ENCODE measurements around the gene PPFIBP2.
"Not testable (repeated sequence)": the region's sequence is repeated elsewhere in the genome, so short reads cannot be mapped to it uniquely, and the experiment has no call there.

The PPFIBP2 gene

DNA sequence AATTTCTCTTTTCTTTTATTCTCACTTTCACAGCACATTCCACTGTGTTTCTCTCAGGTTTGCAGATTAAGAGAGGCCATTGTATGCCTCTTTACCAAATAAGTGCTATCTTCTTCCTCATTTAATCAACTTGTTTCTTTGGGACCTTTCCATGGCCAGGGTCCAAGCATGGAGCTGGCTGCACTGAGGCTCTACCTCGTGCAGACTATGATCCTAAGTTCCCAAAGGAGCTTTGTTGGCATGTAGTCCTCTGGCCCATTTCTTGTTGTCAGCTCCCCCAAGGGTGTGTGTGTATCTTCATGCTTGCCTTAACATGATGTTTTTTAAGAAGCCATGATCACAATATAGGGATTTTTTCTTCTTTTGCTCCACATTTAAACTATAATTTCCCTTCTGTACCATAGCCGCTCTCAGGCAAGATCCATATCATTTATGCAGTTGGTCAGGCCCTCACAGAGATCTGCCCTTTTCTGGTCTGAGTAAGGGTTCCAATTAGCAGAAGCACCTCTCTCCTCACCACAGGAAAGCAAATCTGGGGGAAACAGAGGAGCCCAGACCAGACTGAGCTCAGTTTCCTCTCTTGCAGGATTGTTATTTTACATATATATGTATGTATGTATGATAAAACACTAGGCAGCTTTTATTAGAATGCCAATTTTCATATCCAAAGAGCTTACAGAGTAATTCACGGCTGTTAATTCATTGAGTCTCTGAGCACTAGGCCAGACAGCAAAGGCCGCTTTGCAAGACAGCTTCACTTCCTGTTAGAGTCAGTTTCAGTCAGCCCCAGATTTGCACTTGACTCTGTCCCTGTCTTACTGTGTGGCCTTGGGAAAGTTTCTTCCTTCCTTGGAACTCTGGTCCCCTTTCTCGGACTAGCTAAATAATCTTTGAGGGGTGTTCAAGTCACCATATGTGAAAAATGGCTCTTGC, 125.2 kb downstream of the PPFIBP2 start:
- FAIRE-seq, result no peak

DNA sequence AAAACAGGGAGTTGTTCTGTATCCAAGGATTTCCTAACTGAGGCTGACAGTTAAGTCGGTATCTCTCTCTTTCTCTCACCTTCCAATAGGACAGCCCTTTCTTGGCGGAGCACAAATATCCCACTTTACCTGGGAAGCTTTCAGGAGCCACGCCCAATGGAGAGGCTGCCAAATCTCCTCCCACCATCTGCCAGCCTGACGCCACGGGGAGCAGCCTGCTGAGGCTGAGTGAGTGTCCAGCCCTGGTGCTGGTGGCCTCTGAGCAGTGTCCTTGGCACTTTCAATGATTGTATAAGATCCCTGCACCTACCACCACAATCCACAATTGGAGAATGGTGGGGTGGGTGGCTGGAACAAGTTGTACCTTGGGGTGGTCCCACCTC, 125.8 kb downstream of the PPFIBP2 start:
- no peak for FAIRE-seq

DNA sequence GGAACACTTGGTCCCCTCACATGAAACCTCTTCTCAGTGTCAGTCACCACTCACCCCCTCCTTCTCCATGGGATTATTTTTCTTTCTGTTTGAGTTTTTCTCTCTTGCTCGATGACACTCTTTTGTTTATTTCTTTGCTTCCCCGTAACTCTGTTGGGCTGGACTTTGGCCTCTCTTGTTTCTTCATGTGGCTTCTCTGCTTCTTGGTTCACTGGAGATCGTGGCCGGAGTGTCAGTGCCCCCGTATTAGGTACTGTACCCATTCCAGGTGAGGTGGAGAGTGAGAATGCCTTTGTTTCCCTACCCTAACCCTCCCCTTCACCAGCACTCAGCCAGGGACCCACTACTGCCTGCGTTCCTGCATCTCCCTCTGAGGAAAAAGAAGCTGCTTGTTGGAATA, 127.0 kb downstream of the PPFIBP2 start:
- no peak for FAIRE-seq

DNA sequence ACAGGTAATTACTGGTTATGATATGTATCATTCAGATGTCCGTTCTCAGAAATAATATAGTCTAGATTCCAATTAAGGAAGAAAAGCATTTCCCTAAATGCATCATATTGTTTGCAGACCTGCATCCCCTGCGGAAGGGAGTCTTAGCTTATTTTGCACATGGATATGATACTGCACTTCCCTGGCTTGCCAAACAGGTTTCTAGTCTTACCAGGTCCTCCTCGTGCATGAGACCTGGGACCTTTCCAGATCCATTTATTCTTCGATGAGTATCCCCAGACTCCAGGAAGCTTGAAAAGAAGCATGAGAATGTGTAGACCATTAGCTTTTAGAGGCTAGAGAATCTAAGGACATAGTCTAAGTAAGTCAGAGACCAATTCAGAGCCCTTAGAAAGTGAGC, 128.9 kb downstream of the PPFIBP2 start:
- no peak for FAIRE-seq

DNA sequence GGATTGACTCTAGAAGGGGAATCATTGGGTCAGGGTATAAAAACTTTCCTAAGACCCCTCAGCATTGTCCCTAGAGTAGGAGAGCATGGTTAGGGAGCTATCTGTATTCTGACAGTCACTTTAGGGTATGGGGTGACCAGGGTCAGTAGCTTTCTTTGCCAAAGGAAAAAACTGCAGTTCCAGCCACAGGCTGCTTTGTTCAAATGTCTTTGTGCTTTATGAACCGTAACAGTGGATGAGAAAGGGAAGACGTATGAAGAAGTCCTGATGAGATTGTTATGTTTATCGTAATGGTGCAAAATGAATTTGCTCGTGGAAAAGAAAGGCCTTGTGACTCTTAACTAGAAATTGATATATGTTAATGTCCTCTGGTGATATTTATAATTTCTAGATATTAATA, 129.5 kb downstream of the PPFIBP2 start:
- no peak for FAIRE-seq

DNA sequence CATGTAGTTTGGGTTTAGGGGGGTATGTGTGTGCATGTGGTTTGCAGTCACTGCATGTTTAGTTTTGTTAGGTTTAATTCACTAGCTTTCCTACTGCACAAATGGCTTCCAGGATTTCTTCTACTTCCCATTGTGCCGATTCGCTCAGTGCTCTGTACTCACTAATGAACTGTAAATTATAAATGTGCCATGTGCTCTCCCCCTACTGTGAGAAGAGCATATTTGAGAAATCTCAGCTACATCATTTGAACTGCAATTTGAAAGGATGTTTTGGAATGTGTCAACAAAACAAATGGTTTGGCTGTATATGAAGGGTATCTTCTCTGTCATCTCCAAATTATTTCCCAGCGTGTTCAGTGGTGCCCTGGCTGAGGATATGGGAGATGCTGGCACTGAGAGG, 131.4 kb downstream of the PPFIBP2 start:
- FAIRE-seq, result no peak

DNA sequence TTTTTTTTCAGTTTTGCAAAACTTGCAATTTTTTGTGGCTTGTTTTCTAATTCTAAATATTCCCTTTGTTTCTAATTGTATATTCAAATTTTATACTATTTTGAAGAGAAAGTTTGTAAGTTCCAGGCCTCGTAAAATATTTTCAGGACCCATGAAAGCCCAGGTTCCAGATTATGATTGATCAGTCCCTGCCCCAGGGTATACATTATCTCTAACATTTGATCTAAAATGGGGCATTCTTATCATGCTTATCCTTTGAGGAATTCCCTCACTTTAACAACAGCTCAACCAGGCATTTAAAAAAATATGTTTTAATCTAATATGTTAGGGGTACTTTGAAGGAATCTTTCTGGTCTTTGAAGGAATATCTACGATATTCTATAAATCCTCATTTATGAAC, 133.1 kb downstream of the PPFIBP2 start:
- FAIRE-seq, result no peak

DNA sequence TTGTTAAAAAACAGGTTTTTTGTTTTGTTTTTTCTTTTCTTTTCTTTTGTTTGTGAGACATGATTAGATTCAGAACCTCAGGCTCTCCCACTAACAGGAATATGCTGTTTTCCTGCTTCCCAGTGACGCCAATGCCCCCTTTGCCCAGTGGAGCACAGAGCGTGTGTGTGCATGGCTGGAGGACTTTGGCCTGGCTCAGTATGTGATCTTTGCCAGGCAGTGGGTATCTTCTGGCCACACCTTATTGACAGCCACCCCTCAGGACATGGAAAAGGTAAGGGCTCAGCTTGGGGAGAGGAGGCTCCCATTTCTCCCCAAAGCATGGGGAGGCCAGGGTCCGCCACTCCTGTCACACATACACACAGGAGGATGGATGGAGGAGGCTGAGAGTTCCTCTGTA, 134.5 kb downstream of the PPFIBP2 start:
- no peak for FAIRE-seq

DNA sequence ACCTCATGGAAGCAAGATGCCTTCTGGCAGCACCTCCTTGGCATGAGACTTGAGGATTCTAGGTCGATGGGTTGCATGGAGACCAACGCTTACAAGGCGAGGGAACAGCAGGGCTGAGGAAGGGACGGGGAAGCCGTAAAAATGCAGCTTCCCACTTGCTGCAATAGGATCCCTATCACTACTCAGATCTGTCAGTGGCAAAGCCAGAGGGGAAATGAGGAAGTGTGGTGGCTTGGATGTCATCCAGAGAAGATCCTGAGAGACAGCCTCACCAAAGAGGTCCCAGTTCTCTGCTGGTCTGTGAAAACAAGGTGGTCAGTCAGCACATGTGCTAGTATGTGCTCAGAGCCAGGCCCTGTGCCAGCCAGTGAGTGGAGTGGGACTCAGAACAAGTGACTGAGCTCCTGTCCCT, 137.3 kb downstream of the PPFIBP2 start:
- no peak for FAIRE-seq

DNA sequence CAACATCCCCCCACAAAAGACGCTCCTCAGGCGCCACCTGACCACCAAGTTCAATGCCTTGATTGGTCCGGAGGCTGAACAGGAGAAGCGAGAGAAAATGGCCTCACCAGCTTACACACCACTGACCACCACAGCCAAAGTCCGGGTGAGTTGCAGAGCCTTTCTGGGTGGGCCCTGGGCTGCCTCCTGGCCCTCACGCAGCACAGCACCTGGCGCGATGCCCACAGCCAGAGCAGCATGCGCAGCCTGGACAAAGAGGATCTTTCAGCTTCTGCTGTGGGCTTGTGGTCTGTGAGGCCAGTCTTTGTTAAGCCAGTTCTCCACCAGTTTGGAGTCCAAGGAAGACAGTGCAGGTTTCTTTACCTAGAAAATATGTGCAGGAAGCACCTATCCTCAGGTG, 137.9 kb downstream of the PPFIBP2 start:
- FAIRE-seq, result no peak

DNA sequence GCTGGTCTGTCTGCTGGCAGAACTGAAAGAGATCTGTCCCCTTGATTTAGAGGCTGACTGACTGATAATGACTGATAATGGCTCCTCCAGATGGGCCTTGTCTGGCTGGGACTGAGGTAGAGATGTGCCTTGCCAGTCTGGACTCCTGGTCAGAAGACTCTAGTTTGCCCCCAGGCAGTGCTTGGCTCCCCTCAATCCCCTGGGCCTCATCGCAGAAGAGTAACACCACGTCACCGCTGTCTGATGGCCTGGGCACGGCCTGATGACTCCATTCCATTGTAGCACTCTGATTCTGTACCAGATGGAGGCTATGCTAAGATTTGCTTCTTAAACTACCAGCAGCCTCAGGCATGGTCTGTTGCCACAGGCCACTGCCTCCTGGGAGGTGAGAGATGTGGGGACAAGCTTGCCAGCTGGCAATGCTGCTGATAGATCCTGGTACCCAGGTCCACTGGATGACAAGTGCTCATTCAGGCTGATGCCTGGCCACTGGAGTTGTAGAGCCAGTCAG, 140.5 kb downstream of the PPFIBP2 start:
- no peak for FAIRE-seq

DNA sequence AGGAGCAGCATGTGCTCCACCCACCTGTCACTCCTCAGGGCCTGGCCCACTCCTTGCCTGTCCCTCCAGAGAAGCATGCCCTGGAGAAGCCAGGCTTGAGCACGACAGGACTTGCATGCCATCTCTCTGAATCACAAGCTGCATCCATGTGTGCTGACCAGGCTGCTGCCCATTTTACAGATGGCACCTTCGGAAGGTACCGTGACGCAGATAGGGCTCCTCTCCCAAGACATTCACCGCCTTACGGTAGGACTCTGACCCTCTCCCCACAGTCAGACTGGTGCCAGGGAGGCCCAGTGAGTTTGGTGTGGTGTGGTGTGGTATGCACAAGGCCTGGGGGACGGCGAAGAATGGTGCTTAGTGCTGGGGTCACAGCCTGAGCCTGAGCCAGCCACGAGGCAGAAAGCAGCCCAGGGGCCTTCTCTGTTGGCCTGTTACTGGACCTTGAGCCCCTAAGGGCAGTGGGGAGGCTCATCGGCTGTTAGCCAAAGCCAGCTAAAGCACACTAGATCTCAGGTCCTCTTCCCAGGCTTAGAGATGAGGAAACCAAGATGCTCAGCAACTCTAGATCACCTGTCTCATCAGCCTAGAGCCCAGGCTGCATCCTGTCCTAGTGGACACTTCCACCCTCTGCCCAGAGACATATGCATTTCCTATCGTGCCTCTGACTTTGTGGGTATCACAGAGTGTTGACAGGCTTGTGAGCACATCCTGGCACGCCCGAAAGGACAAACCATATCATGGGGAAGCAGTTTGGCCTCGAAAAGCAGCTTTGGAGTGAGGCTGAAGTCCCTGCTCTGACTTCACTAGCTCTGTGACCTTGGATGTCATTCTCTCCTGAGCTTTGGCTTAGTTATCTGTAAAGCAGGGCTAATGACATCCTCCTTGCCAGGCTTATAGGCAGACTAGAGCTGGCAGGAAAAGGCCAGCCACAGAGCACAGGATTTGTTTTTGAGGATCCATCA, 141.7 kb downstream of the PPFIBP2 start:
- FAIRE-seq, result no peak

DNA sequence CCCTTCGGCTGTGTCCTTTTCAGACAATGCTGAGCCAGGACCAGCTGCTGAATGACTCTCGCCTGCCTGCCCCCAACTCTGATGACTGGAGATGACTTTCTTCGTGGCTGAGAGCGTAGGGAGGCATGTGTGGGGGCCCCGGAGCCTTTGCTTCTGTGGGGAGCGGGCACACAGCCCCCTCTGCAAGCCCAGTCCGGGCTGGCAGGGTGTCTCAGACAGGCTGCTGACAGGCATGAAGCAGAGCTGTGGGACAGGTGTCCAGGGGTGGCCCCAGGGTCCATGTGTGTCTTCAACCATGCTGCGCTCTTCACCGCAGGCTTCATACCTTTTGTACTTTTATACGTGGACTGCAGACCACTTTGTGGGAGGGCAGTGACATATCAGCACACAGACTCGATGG, 142.9 kb downstream of the PPFIBP2 start:
- no peak for FAIRE-seq

DNA sequence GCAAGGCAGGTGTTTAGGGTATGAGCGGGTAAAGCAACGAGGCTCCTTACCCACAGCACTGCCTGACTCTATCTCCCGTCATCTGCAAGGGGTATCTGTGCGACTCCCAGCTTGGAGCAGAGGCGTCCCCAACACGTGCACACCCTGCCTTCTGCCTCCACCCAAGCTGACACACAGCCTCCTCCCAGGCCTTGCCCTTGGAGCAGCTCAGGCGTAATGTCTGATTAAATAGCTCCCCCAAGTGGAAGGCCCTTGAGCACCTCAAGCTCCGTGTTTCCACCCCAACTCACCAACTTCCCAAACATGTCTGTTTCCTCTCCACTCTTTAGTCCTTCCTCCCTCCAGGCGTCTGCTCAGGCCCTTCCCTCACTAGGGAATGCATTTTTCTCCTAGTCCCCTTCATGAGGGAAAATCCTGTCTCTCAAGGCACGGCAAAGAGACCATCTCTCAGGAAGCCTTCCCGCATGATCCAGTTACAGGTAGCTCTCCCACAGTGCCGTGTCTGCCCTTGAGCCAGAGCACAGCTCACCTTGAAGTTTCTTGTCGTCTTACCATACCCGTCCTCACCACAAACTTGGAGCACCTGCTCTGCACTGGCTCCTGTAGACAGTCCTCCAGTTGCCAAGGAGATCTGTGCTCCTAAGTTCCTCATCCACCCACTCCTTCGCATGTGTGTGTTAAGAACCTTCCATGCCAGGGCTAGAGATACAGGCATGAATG, 143.7 kb downstream of the PPFIBP2 start:
- FAIRE-seq, result no peak

DNA sequence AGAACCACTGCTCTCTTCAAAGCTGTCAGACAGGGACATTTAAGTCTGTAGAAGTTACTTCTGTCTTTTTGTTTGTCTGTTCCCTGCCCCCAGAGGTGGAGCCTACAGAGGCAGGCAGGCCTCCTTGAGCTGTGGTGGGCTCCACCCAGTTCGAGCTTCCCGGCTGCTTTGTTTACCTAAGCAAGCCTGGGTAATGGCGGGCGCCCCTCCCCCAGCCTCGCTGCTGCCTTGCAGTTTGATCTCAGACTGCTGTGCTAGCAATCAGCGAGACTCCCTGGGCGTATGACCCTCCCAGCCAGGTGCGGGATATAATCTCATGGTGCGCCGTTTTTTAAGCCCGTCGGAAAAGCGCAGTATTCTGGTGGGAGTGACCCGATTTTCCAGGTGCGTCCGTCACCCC, 149.7 kb downstream of the PPFIBP2 start:
- not testable (repeated sequence) for FAIRE-seq

DNA sequence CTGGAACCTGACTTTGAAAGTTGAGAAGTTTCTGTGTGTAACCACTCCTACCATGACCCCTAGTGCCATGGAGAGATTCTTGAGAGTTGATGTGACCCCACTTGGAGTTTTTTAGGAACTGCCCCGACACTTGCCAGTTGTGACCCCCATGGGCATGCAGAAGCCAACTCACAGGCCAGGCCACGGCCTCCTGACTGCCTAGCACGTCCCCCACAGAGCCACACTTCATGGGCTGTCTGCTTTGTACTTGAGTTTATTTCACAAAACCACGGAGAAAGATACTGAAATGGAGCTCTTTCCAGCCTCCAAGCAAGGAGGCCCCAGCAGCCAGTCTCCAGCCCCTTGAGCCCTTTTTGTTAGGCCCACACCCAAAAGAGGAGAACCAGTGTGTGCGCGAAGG, 151.1 kb downstream of the PPFIBP2 start:
- FAIRE-seq, result no peak

DNA sequence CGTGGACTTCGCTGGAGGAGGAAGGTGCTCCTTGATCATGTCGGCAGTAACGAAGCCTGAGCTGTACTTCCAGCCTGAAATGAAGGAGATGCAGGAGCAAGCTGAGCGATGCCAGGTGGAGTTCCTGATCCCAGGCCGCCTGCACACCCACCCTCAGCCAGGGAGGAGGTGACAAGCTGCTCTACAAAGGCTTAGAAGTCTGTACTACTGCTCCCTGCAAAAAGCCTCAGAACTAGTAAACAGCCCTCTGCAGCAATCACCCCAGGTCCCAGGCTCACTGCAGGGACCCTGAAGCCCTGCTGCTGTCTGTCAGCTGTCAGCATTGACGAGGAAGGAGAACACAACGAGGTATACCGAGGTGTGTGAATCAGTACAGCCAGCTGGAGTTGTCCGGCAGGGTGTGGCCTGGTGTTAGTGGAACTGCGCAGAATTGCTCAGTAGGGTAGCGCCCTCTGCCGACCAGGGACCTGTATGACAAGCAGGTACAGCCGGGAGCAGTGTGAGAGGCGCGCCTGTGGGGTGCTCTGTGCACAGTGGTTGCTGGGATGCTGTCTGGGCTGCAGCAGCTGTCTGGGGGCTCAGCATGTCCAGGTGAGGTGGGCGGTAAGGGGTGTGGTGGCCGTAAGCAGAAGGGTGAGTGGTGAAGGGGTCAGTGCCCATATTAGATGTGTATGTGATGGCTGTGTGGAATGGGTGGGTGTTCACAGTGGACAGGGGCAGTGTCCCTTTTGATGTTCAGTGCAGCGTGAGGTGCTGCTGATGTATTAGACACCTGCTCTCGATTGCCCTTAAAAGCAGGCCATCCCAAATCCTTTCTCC, 151.9 kb downstream of the PPFIBP2 start:
- no peak for FAIRE-seq

DNA sequence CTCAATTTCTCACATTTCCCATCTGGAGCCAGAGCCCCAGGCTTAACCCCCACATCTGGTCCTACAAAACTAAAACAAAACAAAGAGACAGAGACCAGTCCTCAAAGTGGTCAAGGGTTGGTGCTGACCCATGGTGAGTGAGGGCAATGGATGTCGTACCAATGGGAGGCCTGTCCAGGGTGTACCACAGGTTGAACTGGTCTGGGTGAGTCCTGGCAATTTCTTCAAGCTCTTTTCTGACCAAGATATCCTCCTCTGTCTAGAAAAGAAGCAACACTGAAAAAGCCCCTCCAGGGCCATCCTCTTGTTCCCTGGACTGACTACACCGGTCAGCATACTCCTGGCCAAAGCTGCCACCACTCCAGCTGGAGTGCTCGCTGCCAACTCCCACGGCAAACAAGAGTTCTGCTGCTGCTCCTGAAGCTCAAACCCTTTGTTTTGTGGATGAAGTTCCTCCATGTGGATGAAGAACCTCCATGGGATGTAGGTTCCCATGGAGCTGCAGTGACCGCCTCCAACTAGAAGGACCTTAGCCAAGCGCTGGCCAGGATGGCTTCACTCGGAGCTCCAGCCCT, 152.6 kb downstream of the PPFIBP2 start:
- no peak for FAIRE-seq

DNA sequence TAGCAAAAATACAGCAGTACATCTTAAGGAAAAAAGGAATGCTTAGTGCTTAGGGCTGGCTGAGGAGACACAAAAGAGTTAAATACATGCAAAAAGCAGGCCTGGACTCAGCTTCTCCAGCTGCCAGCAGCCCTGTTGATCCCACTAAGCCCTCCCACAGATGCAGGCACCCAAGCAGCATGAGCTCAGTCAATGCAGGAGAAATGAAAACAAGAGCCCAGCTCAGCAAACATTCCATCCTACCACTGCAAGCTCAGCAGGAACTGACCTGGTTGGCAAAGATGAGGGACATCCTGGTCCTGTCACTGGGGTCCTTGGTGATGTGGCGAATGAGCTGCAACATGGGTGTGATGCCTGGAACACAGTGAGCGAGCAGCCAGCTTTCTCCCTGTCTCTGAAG, 153.7 kb downstream of the PPFIBP2 start:
- FAIRE-seq, result no peak

DNA sequence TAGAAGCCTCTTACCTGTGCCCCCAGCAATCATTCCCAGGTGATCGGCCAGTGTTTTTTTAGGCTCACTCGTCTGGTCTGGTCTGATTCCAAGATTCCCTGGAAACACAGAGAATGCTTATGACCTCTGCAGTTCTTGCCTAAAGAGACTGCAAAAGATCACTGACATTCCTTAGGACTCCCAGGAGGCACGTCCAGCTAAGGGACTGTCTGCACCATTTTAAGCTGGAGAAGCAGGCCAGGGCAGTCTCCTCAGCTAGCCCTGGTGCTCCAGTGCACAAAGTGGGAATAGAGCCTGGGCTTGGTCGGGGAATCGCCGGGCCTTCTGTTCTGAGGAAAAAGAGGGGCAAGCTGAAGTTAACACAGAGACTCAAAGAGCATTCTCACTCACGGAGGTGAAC, 154.7 kb downstream of the PPFIBP2 start:
- no peak for FAIRE-seq

DNA sequence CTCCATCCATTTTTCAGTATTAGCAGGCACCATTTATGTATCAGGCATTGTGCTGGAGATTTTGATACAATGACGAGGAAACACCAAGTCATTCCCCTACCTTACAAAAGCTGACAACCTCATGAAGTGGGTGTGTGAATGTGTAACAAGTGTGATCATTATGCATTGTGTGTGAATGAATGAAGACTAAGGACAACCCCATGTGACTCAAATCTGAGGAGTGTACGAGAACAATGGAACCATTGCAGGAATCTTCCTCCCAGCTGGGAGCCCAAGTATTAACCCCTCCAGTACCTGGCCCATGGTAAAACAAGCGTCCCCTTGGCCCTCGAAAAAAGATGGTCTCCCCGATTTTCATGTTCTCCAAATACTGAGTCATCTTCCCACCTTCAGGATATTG, 155.1 kb downstream of the PPFIBP2 start:
- no peak for FAIRE-seq

DNA sequence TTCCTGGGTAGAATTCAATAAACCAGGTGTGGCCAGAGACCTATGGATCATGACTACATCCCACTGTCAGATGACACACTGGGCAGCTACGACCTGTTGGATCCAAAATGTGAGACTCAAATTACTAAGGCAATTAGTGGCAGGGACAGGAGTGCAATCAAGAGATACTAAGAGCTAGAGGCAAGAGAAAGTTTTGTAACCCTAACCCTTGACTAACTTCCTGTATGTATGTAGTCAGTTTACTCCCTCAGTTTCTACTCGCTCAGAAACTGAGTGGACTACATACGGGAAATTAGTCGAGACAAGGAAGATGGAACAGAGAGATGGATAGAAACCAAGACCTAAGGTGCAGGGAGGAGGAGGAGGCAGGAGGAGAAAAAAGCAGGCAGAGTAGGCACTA, 156.8 kb downstream of the PPFIBP2 start:
- no peak for FAIRE-seq
